Gastrocnemius medialis (tissue), 4 donors: ENCODE measurements around the gene BAG5.

ENCODE experiments used
- CTCF ChIP-seq, 5 experiments: fragments of 450-650 bp in 3 of 5; fragments of 200-600 bp in 2 of 5; sonication (generic) in 2 of 5; IDR thresholded peaks in 4 of 5; conservative IDR thresholded peaks in 1 of 5; 1 replicate in 4 of 5; 2 replicates in 1 of 5; pipeline ENCODE4 v1.5.1; 2016 to 2019; ENCODE audit warnings: antibody characterized with exemption in 5 of 5, mild to moderate bottlenecking in 3 of 5, moderate library complexity in 3 of 5
- POLR2A ChIP-seq, 2 donors: fragments of 450-650 bp; IDR thresholded peaks; one replicate each; pipeline ENCODE4 v1.6.1; 2017; ENCODE audit warnings: antibody characterized with exemption in 2 of 2, mild to moderate bottlenecking in 2 of 2, moderate library complexity in 2 of 2

- TF ChIP-seq CTCF (IDR thresholded peaks at IDR 0.05 in 4 of 5, conservative IDR thresholded peaks at IDR 0.05 in 1 of 5) (no peak), POLR2A (IDR thresholded peaks at IDR 0.05) (no peak)
These were observed 2.7 kb downstream of the BAG5 start for GRCh38 chr14:103559766-103560165.
